ENCODE measurements around the gene PARK7.
A peak's percentile ranks its signal among the peaks of the same experiment; 100 is the strongest.

PARK7 gene

DNA sequence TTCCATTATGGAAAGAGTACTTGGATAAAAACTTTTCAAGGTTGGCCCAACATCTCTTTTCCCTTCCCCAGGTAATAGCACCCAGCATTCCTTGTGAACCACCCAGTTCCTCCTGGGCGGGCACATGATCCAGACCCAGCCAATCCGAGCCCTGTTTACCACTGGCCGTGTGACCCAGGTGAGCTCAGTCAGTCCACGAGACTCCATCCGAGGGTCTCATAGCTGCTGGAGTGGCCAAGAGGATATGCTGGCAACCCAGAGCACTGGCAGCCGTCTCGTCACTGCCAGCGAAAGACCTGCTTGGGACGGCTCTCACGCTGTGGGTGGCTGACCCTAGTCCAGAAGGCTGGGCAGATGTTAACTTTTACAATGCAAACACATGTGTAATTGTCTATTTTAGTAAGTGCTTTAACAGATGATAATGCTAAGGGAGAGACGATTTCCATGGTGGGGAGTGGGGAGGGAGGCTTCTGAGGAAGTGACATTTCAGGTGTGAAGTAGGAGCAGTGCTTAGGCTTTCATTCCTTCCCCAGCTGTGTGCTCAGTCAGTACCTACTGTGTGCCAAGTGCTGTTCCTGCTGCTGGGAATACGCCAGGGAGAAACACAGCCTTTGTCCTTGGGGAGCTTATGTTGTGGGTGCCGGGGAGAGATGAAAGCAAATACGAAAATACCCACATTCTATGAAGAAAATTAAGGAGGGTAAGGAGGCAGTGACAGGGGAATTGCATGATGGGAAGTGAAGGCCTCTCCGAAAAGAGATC lies 24.5 kb downstream of the PARK7 start:
- no peak for DNase-seq

- no peak for DNase-seq
Measured at GRCh38 chr1:7987528-7987927, 26.0 kb downstream of the PARK7 start.

DNA sequence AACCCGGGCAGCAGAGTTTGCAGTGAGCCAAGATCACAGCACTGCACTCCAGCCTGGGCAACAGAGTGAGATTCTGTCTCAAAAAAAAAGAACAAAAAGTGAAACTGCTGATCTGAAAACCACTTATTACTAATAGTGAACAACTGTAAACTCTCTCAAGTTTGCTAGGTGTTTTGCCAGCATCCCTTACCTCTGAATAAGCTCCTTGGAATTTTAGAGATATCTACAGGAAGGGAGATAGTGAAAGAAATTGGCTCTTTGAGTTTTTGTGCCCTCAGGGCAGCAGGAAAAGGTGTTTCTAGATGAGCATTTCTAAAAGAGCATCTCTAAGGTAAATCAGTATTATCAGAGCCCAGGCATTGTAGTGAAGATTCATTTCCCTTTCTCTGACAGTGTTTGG lies 27.1 kb downstream of the PARK7 start:
- no peak for DNase-seq

DNA sequence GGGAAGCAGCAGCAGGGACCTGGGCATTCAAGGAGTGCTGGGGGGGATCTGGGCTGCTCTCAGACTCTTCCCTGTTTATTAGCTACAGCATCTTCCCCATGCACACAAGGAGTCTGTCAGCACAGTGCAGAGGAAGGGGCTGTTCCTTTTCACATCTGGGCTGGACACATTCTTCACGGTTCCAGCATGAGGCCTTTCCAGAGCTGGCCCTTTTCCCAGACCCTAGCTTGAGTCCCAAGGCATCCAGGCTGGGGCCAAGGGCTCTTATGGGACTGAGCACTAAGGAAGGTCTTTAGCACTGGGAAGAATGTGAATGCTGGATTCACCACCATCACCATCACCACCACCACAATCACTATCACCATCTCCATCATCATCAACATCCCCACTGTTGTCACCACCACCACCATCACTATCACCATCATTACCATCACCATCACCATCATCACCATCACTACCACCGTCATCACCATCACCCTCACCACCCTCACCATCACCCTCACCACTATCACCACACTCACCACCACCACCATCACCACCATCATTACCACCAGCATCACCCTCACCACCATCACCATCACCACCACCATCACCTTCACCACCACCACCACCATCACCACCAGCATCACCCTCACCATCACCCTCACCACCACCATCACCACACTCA lies 28.4 kb downstream of the PARK7 start:
- no peak for DNase-seq

DNA sequence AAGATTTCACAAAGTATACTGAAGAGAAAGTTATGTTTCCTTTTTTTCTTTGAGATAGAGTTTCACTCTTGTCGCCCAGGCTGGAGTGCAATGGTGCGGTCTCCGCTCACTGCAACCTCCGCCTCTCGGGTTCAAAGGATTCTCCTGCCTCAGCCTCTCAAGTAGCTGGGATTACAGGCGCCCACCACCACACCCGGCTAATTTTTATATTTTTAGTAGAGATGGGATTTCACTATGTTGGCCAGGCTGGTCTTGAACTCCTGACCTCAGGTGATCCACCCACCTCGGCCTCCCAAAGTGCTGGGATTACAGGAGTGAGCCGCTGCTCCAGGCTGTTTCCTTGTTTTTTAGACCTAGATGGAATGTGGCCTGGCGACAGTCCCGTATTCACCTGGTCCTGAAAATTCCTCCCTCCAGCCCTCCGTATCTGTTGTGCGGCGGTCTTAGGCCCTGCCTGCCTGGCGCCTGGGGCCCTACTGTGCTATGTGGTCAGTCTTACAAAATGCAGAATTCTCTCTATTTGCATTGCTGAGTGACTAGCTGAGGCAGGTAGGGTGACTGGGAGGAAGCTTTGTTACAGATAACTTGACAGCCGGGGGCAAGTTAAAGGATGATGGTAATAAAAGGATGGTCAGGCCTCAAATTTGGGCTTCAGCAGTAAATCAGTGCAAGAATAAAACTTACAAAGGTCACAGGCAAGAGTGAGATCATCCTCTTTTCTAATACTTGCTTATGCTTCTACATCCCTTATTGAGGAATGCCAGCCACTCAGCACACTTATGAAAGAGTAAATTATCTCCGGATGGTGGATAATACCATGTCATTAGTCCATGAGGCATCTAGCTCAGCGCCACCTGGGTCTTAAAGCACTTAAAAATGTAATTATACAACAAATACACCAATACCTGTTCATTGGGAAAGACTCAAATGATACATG lies 30.3 kb downstream of the PARK7 start:
- peak in 2 of 3 experiments; percentile 56 to 82 for DNase-seq

DNA sequence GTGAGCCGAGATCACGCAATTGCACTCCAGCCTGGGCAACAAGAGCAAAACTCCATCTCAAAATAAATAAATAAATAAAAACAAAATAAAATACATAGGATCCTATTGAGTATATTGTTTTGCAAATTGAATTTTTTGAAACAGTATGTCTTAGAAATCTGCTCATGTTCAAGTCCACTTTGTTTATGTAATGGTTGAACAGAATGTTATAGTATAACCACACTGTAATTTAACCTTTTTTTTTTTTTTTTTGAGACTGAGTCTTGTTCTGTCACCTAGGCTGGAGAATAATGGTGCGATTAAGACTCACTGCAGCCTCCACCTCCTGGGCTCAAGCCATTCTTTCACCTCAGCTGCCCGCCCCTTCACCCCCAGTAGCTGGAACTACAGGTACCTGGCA lies 31.4 kb downstream of the PARK7 start:
- DNase-seq: no peak

- DNase-seq: no peak
Measured at GRCh38 chr1:7993593-7994479, 32.3 kb downstream of the PARK7 start.

DNA sequence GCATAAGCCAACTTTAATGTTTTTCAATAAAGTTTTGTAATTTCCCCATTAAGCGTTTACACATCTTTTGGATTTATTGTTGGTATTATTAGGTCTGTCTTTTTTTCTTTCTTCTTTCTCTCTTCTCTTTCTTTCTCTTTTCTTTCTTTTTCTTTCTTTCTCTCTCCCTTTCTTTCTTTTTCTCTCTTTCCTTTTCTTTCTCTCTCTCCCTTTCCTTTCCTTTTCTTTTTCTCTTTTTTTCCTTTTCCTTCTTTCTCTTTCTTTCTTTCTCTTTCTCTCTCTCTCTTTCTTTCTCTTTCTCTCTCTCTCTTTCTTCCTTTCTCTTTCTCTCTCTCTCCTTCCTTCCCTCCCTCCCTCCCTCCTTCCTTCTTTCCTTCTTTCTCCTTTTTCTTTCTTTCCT lies 33.3 kb downstream of the PARK7 start:
- no peak for DNase-seq

DNA sequence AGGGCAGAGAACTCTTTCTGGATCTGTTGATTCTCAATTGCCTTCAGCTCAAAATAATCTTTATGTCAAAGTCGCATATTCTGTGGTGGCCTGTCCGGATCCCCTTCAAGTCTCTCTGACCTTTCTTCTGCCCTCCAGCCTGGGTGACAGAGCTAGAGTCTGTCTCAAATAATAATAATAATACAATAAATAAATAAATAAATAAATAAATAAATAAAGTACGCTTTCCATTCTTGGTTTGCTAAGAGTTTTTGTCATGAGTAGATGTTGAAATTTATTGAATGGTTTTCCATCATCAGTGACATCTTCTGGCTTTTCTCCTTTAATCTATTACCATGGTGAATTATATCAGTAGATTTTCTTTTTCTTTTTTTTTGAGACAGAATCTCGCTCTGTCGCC lies 33.9 kb downstream of the PARK7 start:
- DNase-seq: no peak

- DNase-seq: no peak
Measured at GRCh38 chr1:8002329-8002910, 40.9 kb downstream of the PARK7 start.

DNA sequence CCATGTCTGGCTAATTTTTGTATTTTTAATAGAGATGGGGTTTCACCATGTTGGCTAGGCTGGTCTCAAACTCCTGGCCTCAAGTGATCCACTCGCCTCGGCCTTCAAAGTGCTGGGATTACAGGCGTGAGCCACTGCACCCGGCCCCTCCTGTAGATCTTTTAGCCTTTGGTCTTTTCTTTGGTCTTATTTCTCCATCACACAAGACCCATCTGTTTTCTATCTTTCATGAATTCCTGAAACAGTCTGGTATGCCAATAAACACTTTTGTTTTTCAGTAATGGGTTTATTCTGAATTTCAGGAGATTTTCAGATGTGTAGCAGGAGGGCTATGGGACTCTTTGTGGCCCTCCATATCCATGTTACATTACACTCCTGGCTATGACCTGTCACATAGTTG lies 41.4 kb downstream of the PARK7 start:
- no peak for DNase-seq

- DNase-seq: no peak
Measured at GRCh38 chr1:8003438-8004112, 42.1 kb downstream of the PARK7 start.

DNA sequence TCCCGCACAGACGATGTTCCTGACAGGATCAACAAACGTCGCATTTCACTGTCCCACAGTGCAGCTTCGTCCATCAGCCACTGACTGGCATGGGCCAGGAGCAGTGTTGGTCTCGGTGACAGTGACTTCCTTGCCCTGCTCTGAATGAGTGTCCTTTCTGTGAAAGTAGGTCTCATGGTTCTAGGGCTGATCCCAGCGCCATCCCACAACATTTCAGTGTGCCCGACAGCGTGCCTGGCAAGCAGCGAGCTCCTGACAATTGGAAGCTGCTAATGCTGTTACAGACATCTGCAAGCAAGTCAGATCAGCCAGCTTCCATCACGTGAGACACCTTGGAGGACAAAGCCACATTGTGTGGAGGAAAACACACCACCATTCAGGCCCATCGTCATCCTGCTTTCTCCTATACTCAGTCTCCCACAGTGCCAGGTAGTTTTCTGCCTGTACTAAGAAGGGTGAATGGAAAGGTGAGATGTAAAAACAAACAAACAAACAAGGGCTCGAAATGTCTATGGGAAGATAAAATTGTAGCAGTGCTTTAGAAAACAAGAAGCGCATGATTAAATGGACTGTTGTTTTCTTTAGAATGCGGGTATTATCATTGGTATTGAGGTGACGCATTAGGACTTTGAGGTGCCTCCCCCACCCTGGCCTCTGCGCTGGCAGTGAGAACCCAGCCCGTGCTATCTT lies 42.7 kb downstream of the PARK7 start:
- peak in 2 of 3 experiments; percentile 80 to 89 for DNase-seq

DNA sequence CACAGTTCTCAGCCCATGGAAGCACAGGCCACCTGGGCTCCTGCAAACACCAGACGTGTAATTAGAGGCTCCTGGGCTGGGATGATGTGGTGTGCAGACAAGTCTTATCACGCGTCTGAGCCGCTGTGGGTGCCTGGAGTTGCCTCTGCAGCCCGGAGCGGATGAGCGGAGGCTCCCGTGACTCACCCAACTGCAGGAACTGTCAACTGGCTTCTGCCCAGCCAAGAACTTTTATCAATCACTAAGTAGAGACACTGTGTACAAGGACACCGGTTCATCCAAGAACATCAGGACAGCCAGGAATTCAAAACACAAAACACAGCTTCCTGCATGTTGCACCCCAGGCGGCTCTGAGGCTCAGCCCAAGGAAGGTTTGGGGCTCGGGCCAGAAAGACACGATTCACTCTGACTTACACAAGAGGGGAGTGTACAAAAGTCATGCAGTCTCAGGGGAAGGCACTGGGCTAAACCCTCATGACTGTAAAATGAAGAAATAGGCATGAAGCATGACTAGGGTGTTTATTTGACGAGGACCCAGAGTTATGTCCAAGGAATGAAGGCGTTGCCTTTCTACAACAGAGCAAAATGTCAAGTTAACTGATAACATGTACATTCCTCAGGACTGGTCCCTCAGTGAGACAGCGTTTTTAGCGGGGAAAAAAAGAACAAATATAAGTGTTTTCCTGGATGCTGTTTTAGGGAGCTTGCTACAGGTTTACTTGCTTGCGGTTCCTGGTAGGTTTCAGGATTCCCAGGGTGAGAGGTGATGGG lies 43.5 kb downstream of the PARK7 start:
- peak; percentile 51 to 95 (median 87) for DNase-seq

- peak; percentile 73 to 92 (median 84) for DNase-seq
Measured at GRCh38 chr1:8006037-8006963, 44.8 kb downstream of the PARK7 start.

- no peak for DNase-seq
Measured at GRCh38 chr1:8009043-8010002, 47.8 kb downstream of the PARK7 start.

- no peak for DNase-seq
Measured at GRCh38 chr1:8010080-8010664, 48.7 kb downstream of the PARK7 start.
